ENCODE measurements around the gene COPS7A. TPM values are rescaled to one million over a fixed set of nuclear protein-coding genes. Genes with fewer than 3 reads are reported as not detected.

COPS7A gene
- total and polyA plus RNA-seq, 11 donors: 54.1 to 108 (median 82.6) TPM

DNA sequence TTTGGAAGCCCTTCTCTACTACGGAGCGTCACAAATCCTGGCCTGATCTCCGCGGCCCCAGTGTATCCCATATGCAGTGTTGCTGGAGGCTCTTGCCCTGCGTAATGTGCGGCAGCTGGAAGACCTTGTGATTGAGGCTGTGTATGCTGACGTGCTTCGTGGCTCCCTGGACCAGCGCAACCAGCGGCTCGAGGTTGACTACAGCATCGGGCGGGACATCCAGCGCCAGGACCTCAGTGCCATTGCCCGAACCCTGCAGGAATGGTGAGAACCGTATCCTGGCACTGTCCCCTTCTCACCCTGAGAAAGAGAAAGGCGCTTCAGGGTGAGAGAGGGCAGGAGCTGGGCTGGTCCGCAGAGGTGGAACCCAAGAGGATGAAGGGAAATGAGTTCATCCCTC is 5.3 kb downstream of the COPS7A start:
- ATAC-seq: no peak
- Histone ChIP-seq H3K4me3 (no peak overlapping the region), H3K9me3 (no peaks in the 10 kb centered on the region), H3K36me3 (peaks cover 0 to 67% (median 58%) of the 10 kb centered on the region in 9 donors), H3K27me3 (no peaks in the 10 kb centered on the region), H3K4me1 (peaks cover 0 to 17% (median 10%) of the 10 kb centered on the region in 12 donors), H3K27ac (no peak overlapping the region)
- 94 to 95% (median 94%) methylated on average over 18 of the region's 18 CpGs for WGBS, 4 donors
- no peak for DNase-seq
- intact Hi-C loops (cut with DNase I): loop anchor here in 1 of 10 donors (10.0 kb wide), 1 partner anchor 64 kb away; the partner anchor contains the start of gene ING4
- TF ChIP-seq POLR2A (IDR thresholded peaks at IDR 0.05): no peak
- TF ChIP-seq, protein P1, sequence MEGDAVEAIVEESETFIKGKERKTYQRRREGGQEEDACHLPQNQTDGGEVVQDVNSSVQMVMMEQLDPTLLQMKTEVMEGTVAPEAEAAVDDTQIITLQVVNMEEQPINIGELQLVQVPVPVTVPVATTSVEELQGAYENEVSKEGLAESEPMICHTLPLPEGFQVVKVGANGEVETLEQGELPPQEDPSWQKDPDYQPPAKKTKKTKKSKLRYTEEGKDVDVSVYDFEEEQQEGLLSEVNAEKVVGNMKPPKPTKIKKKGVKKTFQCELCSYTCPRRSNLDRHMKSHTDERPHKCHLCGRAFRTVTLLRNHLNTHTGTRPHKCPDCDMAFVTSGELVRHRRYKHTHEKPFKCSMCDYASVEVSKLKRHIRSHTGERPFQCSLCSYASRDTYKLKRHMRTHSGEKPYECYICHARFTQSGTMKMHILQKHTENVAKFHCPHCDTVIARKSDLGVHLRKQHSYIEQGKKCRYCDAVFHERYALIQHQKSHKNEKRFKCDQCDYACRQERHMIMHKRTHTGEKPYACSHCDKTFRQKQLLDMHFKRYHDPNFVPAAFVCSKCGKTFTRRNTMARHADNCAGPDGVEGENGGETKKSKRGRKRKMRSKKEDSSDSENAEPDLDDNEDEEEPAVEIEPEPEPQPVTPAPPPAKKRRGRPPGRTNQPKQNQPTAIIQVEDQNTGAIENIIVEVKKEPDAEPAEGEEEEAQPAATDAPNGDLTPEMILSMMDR (IDR thresholded peaks at IDR 0.05): no peak

DNA sequence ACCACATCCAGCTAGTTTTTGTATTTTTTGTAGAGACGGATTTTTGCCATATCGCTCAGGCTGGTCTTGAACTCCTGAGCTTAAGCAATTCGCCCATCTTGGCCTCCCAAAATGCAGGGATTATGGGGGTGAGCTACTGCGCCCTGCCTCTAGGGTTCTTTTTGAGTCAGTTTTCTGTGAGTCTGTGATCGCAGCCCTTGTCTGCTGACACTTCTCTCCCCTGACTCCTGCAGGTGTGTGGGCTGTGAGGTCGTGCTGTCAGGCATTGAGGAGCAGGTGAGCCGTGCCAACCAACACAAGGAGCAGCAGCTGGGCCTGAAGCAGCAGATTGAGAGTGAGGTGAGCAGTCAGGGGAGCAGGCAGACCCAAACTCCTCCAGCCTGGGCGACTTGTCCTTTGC is 6.3 kb downstream of the COPS7A start:
- Histone ChIP-seq H3K27ac (no peak overlapping the region), H3K4me1 (peaks cover 0 to 8% (median 2%) of the 10 kb centered on the region in 12 donors), H3K27me3 (no peaks in the 10 kb centered on the region), H3K36me3 (peaks cover 0 to 75% (median 59%) of the 10 kb centered on the region in 9 donors), H3K9me3 (no peaks in the 10 kb centered on the region), H3K4me3 (no peak overlapping the region)
- ATAC-seq: no peak
- intact Hi-C loops (cut with DNase I): no loop called here
- TF ChIP-seq, protein P1 (IDR thresholded peaks at IDR 0.05): no peak
- no peak for TF ChIP-seq POLR2A (IDR thresholded peaks at IDR 0.05)
- DNase-seq: no peak
- WGBS, 4 donors: 93 to 96% (median 95%) methylated on average over 8 of the region's 8 CpGs

DNA sequence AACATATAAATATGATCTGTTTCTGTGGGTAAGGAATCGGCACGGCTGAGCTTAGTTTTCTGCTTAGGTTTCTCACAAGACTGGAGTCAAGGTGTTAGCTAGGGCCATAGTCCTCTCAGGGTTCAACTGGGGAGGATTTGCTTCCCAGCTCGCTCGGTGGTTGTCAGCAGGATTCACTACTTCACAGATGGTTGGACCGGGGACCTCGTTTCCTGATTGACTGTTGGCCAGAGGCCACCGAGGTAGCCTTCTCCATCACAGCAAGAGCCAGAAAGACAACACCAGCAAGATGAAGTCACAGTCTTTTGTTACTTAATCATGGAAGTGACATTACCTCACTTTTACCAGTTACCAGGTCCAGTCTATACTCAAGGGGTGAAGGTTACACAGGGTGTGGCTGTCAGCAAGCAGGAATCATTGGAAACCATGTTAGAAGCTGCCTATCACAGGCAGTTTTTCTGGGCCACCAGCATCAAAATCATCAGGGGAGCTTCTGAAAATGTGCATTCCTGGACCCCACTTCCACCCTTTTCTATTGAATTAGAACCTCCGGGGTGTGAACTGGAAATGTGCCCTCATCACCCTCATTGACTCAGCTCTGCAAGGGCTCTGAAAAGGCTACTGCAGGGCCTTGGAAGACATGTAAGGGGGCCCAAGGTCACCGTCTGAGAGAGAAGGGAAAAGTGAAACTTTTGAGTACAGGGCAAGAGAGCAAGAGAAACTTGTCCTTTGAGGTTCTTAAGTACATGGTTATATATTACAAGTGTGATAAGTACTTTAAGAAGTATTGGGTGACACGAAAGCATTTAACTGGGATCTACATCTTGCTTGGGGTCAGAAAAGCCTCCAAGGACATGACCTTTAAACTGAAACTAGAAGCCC is 10.9 kb downstream of the COPS7A start:
- TF ChIP-seq, protein P1 (IDR thresholded peaks at IDR 0.05): no peak
- no peak for TF ChIP-seq POLR2A (IDR thresholded peaks at IDR 0.05)
- Histone ChIP-seq H3K36me3 (peaks cover 0 to 46% (median 32%) of the 10 kb centered on the region in 9 donors), H3K27ac (peak overlapping the region in 2 of 12 donors; percentile 34 to 54), H3K27me3 (no peaks in the 10 kb centered on the region), H3K4me1 (peaks cover 0 to 12% (median 0%) of the 10 kb centered on the region in 12 donors), H3K9me3 (no peaks in the 10 kb centered on the region), H3K4me3 (no peak overlapping the region)
- DNase-seq (peak in 1 of 5 donors; percentile 10), ATAC-seq (peak in 1 of 4 donors; percentile 38)
- intact Hi-C loops (cut with DNase I): loop anchor here in 9 of 10 donors (1.0 to 5.0 kb wide), 6 partner anchors 43 to 93 kb away; partner anchors contain the start of genes P3H3 (in 5 of the 9) and GPR162 (in 1 of the 9)
- 60 to 71% (median 65%) methylated on average over 10 of the region's 10 CpGs for WGBS, 4 donors

Measured in heart left ventricle (tissue), 16 donors.